GM12891 (cell line): Measurements from ENCODE around the gene KCNG2.
"Not testable (repeated sequence)": the region's sequence is repeated elsewhere in the genome, so short reads cannot be mapped to it uniquely, and the experiment has no call there.

Source experiments
- DNase-seq: peaks from one replicate; pipeline ENCODE4 v3.0.0; 2011; ENCODE audit warnings: low spot score; ENCODE audit not compliant: insufficient read length
- FAIRE-seq: peaks from 2 replicates; lab custom pipeline; 2011; peaks lifted over from hg19 to GRCh38; lab: Jason Lieb, UNC
- PAX5 ChIP-seq: IDR thresholded peaks from 2 replicates; pipeline ENCODE4 v1.6.1; 2011; ENCODE audit warnings: low read length, moderate library complexity, mild to moderate bottlenecking; ENCODE audit not compliant: insufficient read depth, severe bottlenecking
- POLR2A ChIP-seq: IDR thresholded peaks from 2 replicates; pipeline ENCODE4 v1.6.1; 2011; ENCODE audit warnings: low read depth, low read length, control low read depth
- POLR2AphosphoS5 ChIP-seq: IDR thresholded peaks from 2 replicates; pipeline ENCODE4 v1.6.1; 2011; ENCODE audit warnings: low read depth, low read length, control low read depth
- POU2F2 ChIP-seq: IDR thresholded peaks from 2 replicates; pipeline ENCODE4 v1.6.1; 2011; ENCODE audit warnings: low read depth, mild to moderate bottlenecking, control low read depth, low read length, moderate library complexity
- SPI1 ChIP-seq: IDR thresholded peaks from 2 replicates; pipeline ENCODE4 v1.6.1; 2011; ENCODE audit warnings: low read depth, low read length, control low read depth
- TAF1 ChIP-seq: IDR thresholded peaks from 2 replicates; pipeline ENCODE4 v1.6.1; 2011; ENCODE audit warnings: low read depth, low read length, control low read depth

KCNG2 gene

DNA sequence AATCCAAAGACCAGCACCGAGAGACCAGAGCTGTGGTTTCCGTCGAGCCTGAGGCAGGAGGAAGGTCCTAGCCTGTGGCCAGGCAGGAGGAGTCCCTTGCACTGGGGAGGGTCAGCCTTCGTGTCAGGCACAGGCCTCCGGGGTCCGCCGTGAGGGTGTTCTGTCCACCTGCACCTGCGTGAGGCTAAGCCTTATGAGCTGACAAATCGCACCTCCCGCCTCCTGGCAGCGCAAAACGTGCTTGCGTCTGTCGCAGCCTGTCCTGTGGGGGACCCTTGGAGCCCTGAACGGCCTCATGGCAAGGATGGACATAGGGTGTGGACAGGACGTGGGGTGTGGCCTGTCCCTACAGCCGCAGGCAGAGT lies 73.3 kb downstream of the KCNG2 start:
- FAIRE-seq: no peak
- no peak for TF ChIP-seq TAF1
- no peak for TF ChIP-seq POU2F2
- TF ChIP-seq PAX5: no peak
- no peak for TF ChIP-seq POLR2A
- TF ChIP-seq POLR2AphosphoS5: no peak
- no peak for TF ChIP-seq SPI1
- DNase-seq: no peak

GRCh38 chr18:79871481-79872091 lies 73.8 kb downstream of the KCNG2 start:
- TF ChIP-seq TAF1 (no peak), POU2F2 (no peak), POLR2AphosphoS5 (no peak), SPI1 (no peak), POLR2A (no peak), PAX5 (no peak)
- FAIRE-seq (no peak), DNase-seq (no peak)

DNA sequence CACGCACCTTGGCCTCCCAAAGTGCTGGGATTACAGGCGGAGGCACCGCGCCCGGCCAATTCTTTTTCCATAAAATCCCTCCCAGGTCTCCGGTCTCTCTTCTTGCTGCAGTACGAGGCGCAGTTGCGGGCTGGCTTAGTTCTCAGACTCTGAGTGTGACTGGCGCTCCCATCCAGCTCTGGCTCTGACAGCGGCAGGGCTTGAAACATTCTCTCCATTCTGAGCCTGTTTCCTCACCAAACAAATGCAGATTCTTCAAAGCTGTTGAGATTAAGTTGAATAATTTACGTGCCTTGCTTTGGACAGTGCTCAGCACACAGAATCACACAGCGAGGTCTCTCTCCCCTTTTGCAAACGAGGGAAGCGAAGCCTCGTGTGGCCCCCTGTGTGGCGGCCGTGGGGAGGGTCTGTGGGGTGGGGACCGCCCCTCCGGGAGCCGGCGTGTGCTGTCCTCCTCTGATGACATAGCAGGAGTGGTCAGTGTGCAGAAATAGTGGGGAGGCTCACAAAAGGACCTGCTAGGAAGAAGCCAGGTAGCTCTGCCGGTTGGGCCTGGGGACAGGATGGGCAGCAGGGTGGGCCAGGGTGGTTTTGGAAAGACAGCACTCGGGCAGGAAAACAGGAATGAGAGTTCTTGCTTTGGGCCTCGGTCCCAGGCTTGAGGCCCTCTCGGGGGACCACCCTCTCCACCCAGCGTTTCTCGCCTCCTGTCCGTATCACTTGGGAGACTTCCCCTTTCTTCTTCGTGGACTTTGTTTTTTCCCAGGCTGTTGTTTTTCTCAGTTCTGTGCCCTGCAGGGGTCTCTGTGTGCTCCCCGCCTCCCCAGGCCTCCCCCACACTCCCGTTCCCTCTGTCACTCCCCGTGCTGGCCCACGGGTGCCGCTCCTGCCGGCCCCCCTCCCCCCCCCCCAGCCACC lies 75.0 kb downstream of the KCNG2 start:
- FAIRE-seq (no peak), DNase-seq (no peak)
- TF ChIP-seq POLR2A (no peak), SPI1 (no peak), TAF1 (no peak), PAX5 (no peak), POU2F2 (no peak), POLR2AphosphoS5 (no peak)

DNA sequence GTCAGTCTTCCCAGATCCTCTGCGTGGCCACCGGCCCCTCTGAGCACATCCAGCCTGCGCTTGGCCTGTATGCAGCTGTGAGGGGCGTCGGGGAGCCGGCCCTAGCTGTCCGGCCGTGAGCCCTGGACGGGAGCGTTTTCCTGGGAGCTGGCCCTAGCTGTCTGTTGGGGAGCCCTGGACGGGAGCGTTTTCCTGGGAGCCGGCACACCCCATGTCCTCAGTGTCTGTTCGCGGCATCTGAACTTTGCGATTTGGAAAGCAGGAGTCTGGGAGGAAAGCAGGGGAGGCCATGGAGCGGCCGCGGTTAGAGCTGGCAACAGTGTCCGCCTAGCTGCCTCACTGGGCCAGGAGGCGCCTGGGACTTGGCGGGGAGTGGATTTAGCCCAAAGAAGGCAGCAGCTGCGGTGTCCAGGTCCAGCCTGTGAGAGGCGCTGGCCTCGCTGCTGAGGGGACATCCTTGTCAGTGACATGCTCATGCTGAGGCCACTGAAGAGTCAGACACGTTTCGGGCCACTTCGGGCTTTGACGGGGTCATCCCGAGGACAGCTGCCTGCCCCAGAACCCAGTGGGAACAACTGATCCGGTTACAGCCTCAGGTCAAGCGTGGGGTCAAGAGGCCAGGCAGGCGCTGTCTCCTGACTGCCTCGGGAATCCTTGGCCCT lies 75.8 kb downstream of the KCNG2 start:
- TF ChIP-seq SPI1 (no peak), TAF1 (no peak), POU2F2 (no peak), POLR2A (no peak), PAX5 (no peak), POLR2AphosphoS5 (no peak)
- FAIRE-seq: no peak
- no peak for DNase-seq

DNA sequence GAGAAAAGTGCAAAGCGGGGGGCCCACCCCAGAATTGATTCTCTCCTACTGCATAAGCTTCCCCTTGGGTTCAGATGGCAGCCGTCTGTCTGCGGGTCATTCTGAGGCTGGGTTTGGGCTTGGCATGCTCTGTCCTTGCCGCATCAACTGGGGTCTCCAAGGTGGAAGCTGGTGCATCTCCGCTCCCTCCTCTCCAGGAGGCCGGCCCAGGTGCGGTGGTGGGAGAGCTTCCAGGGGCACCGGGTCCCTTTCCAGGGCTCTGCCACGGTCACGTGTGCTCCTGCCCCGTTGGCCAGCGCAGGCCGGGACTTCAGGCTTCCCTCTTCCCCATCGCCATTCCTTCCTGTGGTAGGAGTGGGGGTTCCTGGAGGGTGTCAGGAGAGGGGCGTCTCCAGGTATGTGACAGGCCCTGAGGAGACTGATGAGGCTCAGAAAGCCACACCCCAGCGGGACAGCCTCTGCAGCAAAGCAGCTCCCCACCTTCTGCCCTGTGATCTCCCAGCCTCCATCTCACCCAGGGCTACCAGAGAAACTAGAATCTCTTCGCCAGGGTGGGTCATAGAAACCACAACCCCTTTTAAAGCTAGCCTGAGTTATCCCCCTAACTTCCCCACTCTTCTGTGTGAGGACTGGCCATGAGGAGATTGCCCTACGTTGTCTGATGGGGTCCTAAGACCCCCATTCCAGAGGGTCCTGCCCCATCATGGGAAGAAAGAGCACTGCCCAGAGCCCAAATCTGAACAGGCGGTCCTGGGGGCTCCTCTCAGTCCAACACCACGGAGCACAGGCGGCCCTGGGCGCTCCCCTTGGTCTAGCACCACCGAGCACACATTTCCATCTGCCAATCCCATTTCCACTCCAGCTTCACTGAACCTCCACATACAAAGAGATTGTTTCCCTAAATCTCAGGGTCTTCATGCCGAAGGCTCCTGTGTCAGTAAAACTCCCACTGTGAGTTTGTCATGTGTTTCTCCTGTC lies 77.1 kb downstream of the KCNG2 start:
- FAIRE-seq (no peak), DNase-seq (no peak)
- TF ChIP-seq POLR2A: no peak
- TF ChIP-seq POU2F2: no peak
- no peak for TF ChIP-seq TAF1
- TF ChIP-seq PAX5: no peak
- no peak for TF ChIP-seq POLR2AphosphoS5
- TF ChIP-seq SPI1: no peak

DNA sequence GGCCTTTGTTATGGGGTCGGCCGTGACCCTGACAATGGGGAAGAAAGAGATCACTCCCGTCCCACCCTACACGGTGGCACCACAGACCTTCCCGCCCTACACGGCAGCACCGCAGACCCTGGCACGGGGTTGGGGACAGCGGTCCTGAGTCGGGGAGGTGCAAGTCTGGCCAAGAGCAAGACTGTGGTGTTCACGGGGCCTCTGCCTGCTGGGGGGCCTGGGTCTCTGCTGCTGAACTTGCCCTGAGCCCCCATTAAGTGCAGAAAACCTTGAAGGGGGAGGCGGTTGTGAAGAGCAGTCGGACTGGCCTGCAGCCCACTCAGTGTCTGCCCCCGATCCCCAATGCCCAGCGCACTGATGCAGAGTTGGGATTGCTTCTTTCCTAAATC lies 77.8 kb downstream of the KCNG2 start:
- no peak for FAIRE-seq

GRCh38 chr18:79875931-79876461 lies 78.3 kb downstream of the KCNG2 start:
- FAIRE-seq: no peak
- no peak for DNase-seq

More for the DNA sequence above, 77.8 kb downstream of the KCNG2 start:
- no peak for DNase-seq
- no peak for TF ChIP-seq POU2F2

GRCh38 chr18:79876497-79876896 lies 78.8 kb downstream of the KCNG2 start:
- no peak for FAIRE-seq
- DNase-seq: no peak
- TF ChIP-seq SPI1 (no peak), POLR2AphosphoS5 (no peak), POLR2A (no peak), PAX5 (no peak), TAF1 (no peak), POU2F2 (no peak)

More at GRCh38 chr18:79875931-79876461, 78.3 kb downstream of the KCNG2 start:
- no peak for TF ChIP-seq POLR2AphosphoS5
- no peak for TF ChIP-seq SPI1
- TF ChIP-seq POU2F2: no peak
- no peak for TF ChIP-seq POLR2A
- no peak for TF ChIP-seq PAX5
- TF ChIP-seq TAF1: no peak

- FAIRE-seq: no peak
- no peak for TF ChIP-seq POLR2A
- peak; percentile 2 for DNase-seq
These were observed 79.7 kb downstream of the KCNG2 start for GRCh38 chr18:79877163-79878091.

GRCh38 chr18:79878246-79878645 lies 80.5 kb downstream of the KCNG2 start:
- DNase-seq, FAIRE-seq: not testable (repeated sequence)
